ENCODE measurements around the gene PPM1D.

GRCh38 chr17:60559995-60560859, 39.8 kb upstream of the PPM1D start:
- TF ChIP-seq, protein P1, sequence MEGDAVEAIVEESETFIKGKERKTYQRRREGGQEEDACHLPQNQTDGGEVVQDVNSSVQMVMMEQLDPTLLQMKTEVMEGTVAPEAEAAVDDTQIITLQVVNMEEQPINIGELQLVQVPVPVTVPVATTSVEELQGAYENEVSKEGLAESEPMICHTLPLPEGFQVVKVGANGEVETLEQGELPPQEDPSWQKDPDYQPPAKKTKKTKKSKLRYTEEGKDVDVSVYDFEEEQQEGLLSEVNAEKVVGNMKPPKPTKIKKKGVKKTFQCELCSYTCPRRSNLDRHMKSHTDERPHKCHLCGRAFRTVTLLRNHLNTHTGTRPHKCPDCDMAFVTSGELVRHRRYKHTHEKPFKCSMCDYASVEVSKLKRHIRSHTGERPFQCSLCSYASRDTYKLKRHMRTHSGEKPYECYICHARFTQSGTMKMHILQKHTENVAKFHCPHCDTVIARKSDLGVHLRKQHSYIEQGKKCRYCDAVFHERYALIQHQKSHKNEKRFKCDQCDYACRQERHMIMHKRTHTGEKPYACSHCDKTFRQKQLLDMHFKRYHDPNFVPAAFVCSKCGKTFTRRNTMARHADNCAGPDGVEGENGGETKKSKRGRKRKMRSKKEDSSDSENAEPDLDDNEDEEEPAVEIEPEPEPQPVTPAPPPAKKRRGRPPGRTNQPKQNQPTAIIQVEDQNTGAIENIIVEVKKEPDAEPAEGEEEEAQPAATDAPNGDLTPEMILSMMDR (IDR thresholded peaks at IDR 0.05), result no peak
- TF ChIP-seq EZH2 (IDR thresholded peaks at IDR 0.05; ENCODE audit: borderline replicate concordance, insufficient read depth, low read depth, low read length, poor library complexity, severe bottlenecking), result no peak
